ENCODE data around the gene CEP57L1.
"Not testable (repeated sequence)": the region's sequence is repeated elsewhere in the genome, so short reads cannot be mapped to it uniquely, and the experiment has no call there.

The CEP57L1 gene

DNA sequence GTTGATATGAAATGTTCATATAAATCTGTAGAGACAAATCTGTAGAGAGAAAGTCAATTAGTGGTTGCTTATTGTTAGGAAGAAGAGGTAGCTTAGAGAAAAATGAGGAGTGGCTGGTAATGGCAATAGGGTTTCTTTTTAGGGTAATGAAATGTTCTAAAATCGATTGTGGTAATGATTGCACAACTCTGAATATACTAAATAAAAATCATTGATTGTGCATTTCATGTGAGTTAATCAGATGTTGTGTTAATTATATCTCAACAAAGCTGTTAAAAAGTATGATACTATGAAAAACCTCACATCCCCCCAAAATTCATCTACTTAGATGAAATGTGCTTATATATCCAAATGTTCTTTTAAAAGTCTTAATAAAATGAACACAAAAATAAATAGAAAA lies 84.2 kb downstream of the CEP57L1 start:
- DNase-seq: no peak

GRCh38 chr6:109182578-109182977 lies 87.3 kb downstream of the CEP57L1 start:
- no peak for DNase-seq

- no peak for DNase-seq
Measured at GRCh38 chr6:109183109-109183650, 87.9 kb downstream of the CEP57L1 start.

DNA sequence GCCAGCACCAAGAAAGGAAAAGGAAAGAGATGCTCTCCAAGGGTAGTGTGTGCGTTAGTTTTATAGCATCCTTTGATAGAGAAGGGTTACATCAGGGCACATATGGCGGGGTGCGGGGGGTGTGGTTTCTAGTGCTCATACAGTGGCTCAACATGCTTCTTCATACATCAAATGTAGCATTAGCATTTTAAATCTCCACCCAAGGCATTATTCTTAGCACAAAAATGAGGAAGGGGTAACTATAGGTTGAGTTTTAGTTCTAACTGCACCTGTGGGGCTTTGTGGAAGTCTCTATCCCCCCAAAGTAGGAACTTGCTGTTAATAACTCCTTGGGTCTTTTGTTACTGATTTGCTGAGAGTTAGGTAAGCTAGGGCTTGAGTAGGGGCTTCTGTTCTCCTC lies 89.3 kb downstream of the CEP57L1 start:
- DNase-seq: no peak

- no peak for DNase-seq
Measured at GRCh38 chr6:109186012-109186411, 90.7 kb downstream of the CEP57L1 start.

- DNase-seq: no peak
Measured at GRCh38 chr6:109187399-109188114, 92.2 kb downstream of the CEP57L1 start.

- DNase-seq: no peak
Measured at GRCh38 chr6:109188115-109188411, 92.8 kb downstream of the CEP57L1 start.

- DNase-seq: not testable (repeated sequence)
Measured at GRCh38 chr6:109191368-109191767, 96.1 kb downstream of the CEP57L1 start.

- DNase-seq: no peak
Measured at GRCh38 chr6:109192865-109193264, 97.6 kb downstream of the CEP57L1 start.

DNA sequence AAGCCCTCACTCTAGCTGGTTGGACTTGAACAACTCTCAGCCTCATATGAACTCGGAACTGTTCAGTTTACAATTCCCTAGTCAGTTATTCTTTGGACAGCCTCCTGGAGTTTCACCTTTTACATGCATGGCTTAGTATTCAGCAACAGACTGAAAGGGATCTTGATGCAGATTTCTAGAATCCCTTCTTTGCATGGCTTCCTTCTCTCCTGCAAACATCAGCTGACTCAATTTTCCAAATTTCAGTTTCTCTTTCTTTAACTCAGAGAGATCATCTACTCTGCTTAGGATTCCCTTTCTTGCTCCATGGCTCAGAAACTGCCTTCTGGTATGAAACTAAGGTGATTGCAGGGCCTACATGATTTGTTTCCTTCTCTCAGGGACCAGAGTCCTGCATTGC lies 99.6 kb downstream of the CEP57L1 start:
- no peak for DNase-seq

GRCh38 chr6:109197061-109197460 lies 101.8 kb downstream of the CEP57L1 start:
- DNase-seq: no peak

- no peak for DNase-seq
Measured at GRCh38 chr6:109202409-109203264, 107.3 kb downstream of the CEP57L1 start.

- no peak for DNase-seq
Measured at GRCh38 chr6:109204511-109204910, 109.2 kb downstream of the CEP57L1 start.

GRCh38 chr6:109212683-109213082 lies 117.4 kb downstream of the CEP57L1 start:
- no peak for DNase-seq

Data from cortex of kidney (tissue), 1 donor.